WTC11 (cell line): ENCODE data around the gene SYNC. TPM values are rescaled to one million over a fixed set of nuclear protein-coding genes. Genes with fewer than 3 reads are reported as not detected.

Experiments
- ATAC-seq: fragments of 200-7000 bp; cut with Tn5 transposase; 2 replicates; pipeline ENCODE4 v1.10.0; 2021; ENCODE audit warnings: mild to moderate bottlenecking, moderate library complexity
- CTCF ChIA-PET: fragments of 300-600 bp; sonication (Branson Sonifier 250); formaldehyde crosslinking; loops from one replicate; lab custom pipeline; 2021; ENCODE audit warnings: antibody characterized with exemption; lab: Charles Lee
- POLR2A ChIA-PET: fragments of 350-600 bp; sonication (Branson Sonifier 250); formaldehyde crosslinking; loops from one replicate; lab custom pipeline; 2021; ENCODE audit warnings: antibody characterized with exemption; lab: Charles Lee
- DNase-seq: peaks from one replicate; pipeline ENCODE4 v3.0.0; 2021; ENCODE audit warnings: low spot score
- H3K27ac Mint-ChIP-seq: 2 replicates; pipeline ENCODE4 v1.8.0; 2021; ENCODE audit warnings: mixed read lengths
- H3K27me3 Mint-ChIP-seq: 2 replicates; pipeline ENCODE4 v1.8.0; 2021; ENCODE audit warnings: low read depth, mild to moderate bottlenecking, moderate library complexity, mixed read lengths
- H3K36me3 Mint-ChIP-seq: 2 replicates; pipeline ENCODE4 v1.8.0; 2021; ENCODE audit warnings: mixed read lengths
- H3K4me1 Mint-ChIP-seq: 2 replicates; pipeline ENCODE4 v1.8.0; 2022; ENCODE audit warnings: mixed read lengths
- H3K4me3 Mint-ChIP-seq: 2 replicates; pipeline ENCODE4 v1.8.0; 2021; ENCODE audit warnings: mild to moderate bottlenecking, moderate library complexity, mixed read lengths
- H3K9me3 Mint-ChIP-seq: 2 replicates; pipeline ENCODE4 v1.8.0; 2021; ENCODE audit warnings: mixed read lengths
- ATF1 ChIP-seq: sonication (generic); formaldehyde crosslinking; IDR thresholded peaks from 2 replicates; pipeline ENCODE4 v1.8.1; 2023; ENCODE audit warnings: mild to moderate bottlenecking, moderate library complexity, missing genetic modification reagents
- CBFB ChIP-seq: sonication (generic); formaldehyde crosslinking; IDR thresholded peaks from 2 replicates; pipeline ENCODE4 v1.8.1; 2022; ENCODE audit warnings: mild to moderate bottlenecking, low read depth, missing genetic modification reagents
- CREM ChIP-seq: sonication (generic); formaldehyde crosslinking; IDR thresholded peaks from 2 replicates; pipeline ENCODE4 v1.8.1; 2022; ENCODE audit warnings: mild to moderate bottlenecking, missing genetic modification reagents, moderate library complexity
- CTCF ChIP-seq: fragments of 200-600 bp; IDR thresholded peaks from 2 replicates; pipeline ENCODE4 v1.8.0; 2022; ENCODE audit warnings: antibody characterized with exemption
- E2F1 ChIP-seq: sonication (generic); formaldehyde crosslinking; IDR thresholded peaks from 2 replicates; pipeline ENCODE4 v1.8.0; 2022; ENCODE audit warnings: mild to moderate bottlenecking, missing genetic modification reagents
- ELF4 ChIP-seq: sonication (generic); formaldehyde crosslinking; IDR thresholded peaks from 2 replicates; pipeline ENCODE4 v1.8.1; 2022; ENCODE audit warnings: low read depth, mild to moderate bottlenecking, moderate library complexity, missing genetic modification reagents
- FOXP1 ChIP-seq: sonication (generic); formaldehyde crosslinking; IDR thresholded peaks from 2 replicates; pipeline ENCODE4 v1.8.0; 2022; ENCODE audit warnings: missing genetic modification reagents, mild to moderate bottlenecking, moderate library complexity, borderline replicate concordance
- FOXP4 ChIP-seq: sonication (generic); formaldehyde crosslinking; IDR thresholded peaks from 2 replicates; pipeline ENCODE4 v1.8.0; 2022; ENCODE audit warnings: mild to moderate bottlenecking, missing genetic modification reagents
- IRF1 ChIP-seq: sonication (generic); formaldehyde crosslinking; IDR thresholded peaks from 2 replicates; pipeline ENCODE4 v1.8.0; 2023; ENCODE audit warnings: missing genetic modification reagents
- MYBL2 ChIP-seq: sonication (generic); formaldehyde crosslinking; IDR thresholded peaks from 2 replicates; pipeline ENCODE4 v1.8.1; 2023; ENCODE audit warnings: mild to moderate bottlenecking, moderate library complexity, missing genetic modification reagents
- NFATC4 ChIP-seq: fragments of 250-450 bp; sonication (Bioruptor Pico); IDR thresholded peaks from 2 replicates; pipeline ENCODE4 v1.9.0; 2021; ENCODE audit warnings: mild to moderate bottlenecking
- OVOL2 ChIP-seq: fragments of 250-450 bp; sonication (Bioruptor Pico); IDR thresholded peaks from 2 replicates; pipeline ENCODE4 v1.9.0; 2021; ENCODE audit warnings: mild to moderate bottlenecking, borderline replicate concordance
- PREB ChIP-seq: sonication (generic); formaldehyde crosslinking; IDR thresholded peaks from 2 replicates; pipeline ENCODE4 v1.8.1; 2022; ENCODE audit warnings: mild to moderate bottlenecking, missing genetic modification reagents, moderate library complexity, borderline replicate concordance
- RELA ChIP-seq: sonication (generic); formaldehyde crosslinking; IDR thresholded peaks from 2 replicates; pipeline ENCODE4 v1.8.1; 2022; ENCODE audit warnings: missing genetic modification reagents, mild to moderate bottlenecking, borderline replicate concordance
- SMAD3 ChIP-seq: sonication (generic); formaldehyde crosslinking; IDR thresholded peaks from 2 replicates; pipeline ENCODE4 v1.8.0; 2022; ENCODE audit warnings: missing genetic modification reagents, mild to moderate bottlenecking, borderline replicate concordance
- USF1 ChIP-seq: sonication (generic); formaldehyde crosslinking; IDR thresholded peaks from 2 replicates; pipeline ENCODE4 v1.8.0; 2022; ENCODE audit warnings: mild to moderate bottlenecking, missing genetic modification reagents
- ZNF396 ChIP-seq: fragments of 250-450 bp; sonication (Bioruptor Pico); IDR thresholded peaks from 2 replicates; pipeline ENCODE4 v1.8.0; 2021; ENCODE audit warnings: mild to moderate bottlenecking, moderate library complexity, borderline replicate concordance
- ZNF423 ChIP-seq: fragments of 250-450 bp; sonication (Bioruptor Pico); IDR thresholded peaks from 2 replicates; pipeline ENCODE4 v2.1.2; 2022; ENCODE audit warnings: mild to moderate bottlenecking, moderate library complexity
- ZNF425 ChIP-seq: fragments of 250-450 bp; sonication (Bioruptor Pico); conservative IDR thresholded peaks from 2 replicates; pipeline ENCODE4 v1.9.0; 2021; ENCODE audit warnings: mild to moderate bottlenecking
- ZSCAN18 ChIP-seq: fragments of 250-450 bp; sonication (Bioruptor Pico); IDR thresholded peaks from 2 replicates; pipeline ENCODE4 v2.1.2; 2022; ENCODE audit warnings: mild to moderate bottlenecking, moderate library complexity
- total RNA-seq: library from RNA; stranded (reverse); gene quantifications from 3 replicates; pipeline ENCODE4 v1.2.3, GENCODE V29; 2021

The SYNC gene
- total RNA-seq, 1 experiment from 2014 or later = 0.09 TPM

GRCh38 chr1:32717503-32717902, 14.9 kb upstream of the SYNC start:
- DNase-seq (no peak), ATAC-seq (no peak)
- Mint-ChIP-seq H3K36me3 (no peaks in the 10 kb centered on the region), H3K27me3 (peaks cover 4% of the 10 kb centered on the region), H3K27ac (no peak overlapping the region), H3K9me3 (no peaks in the 10 kb centered on the region), H3K4me3 (no peak overlapping the region), H3K4me1 (peaks cover 25% of the 10 kb centered on the region)
- ChIA-PET POLR2A (interaction anchor here (0.6 to 1.6 kb wide), 3 partner anchors 21 to 56 kb away, joined by 4 to 8 read pairs (median 7); no protein-coding TSS in a partner anchor), CTCF (interaction anchor here (0.9 to 3.4 kb wide), 4 partner anchors 19 to 159 kb away, joined by 3 to 36 read pairs (median 3); no protein-coding TSS in a partner anchor)
- no peak for TF ChIP-seq USF1
- no peak for TF ChIP-seq ZNF396 (CRISPR knock-in tag)
- no peak for TF ChIP-seq OVOL2 (CRISPR knock-in tag)
- TF ChIP-seq PREB (CRISPR knock-in tag) = no peak
- TF ChIP-seq CREM (CRISPR knock-in tag) = no peak
- TF ChIP-seq SMAD3 (CRISPR knock-in tag) = no peak
- TF ChIP-seq E2F1 (CRISPR knock-in tag) = no peak
- TF ChIP-seq MYBL2 (CRISPR knock-in tag) = no peak
- no peak for TF ChIP-seq ZSCAN18 (CRISPR knock-in tag)
- no peak for TF ChIP-seq ZNF423 (CRISPR knock-in tag)
- no peak for TF ChIP-seq ELF4 (CRISPR knock-in tag)
- no peak for TF ChIP-seq CBFB (CRISPR knock-in tag)
- TF ChIP-seq FOXP4 (CRISPR knock-in tag) = no peak
- no peak for TF ChIP-seq IRF1 (CRISPR knock-in tag)
- TF ChIP-seq FOXP1 (CRISPR knock-in tag) = no peak
- no peak for TF ChIP-seq ZNF425 (CRISPR knock-in tag)
- TF ChIP-seq ATF1 (CRISPR knock-in tag) = no peak
- TF ChIP-seq NFATC4 = no peak
- TF ChIP-seq CTCF = no peak
- TF ChIP-seq RELA (CRISPR knock-in tag) = no peak
